Activated CD8-positive, alpha-beta T cell treated with anti-CD3 and anti-CD28 coated beads for 36 hours (primary cell): ENCODE measurements around the gene EGR4. TPM values are rescaled to one million over a fixed set of nuclear protein-coding genes. Genes with fewer than 3 reads are reported as not detected.
A peak's percentile ranks its signal among the peaks of the same experiment; 100 is the strongest.

Experiments used
- ATAC-seq: fragments of 200-7000 bp; cut with Tn5 transposase; one replicate; pipeline ENCODE4 v1.10.0; 2021; ENCODE audit warnings: mild to moderate bottlenecking, moderate library complexity
- CTCF ChIA-PET: fragments of 350-600 bp; sonication (Branson Sonifier 250); formaldehyde crosslinking; loops from one replicate; lab custom pipeline; 2021; ENCODE audit warnings: antibody characterized with exemption; lab: Charles Lee
- POLR2A ChIA-PET: fragments of 350-600 bp; sonication (Branson Sonifier 250); formaldehyde crosslinking; loops from one replicate; lab custom pipeline; 2021; ENCODE audit warnings: antibody characterized with exemption; lab: Charles Lee
- DNase-seq: peaks from one replicate; pipeline ENCODE4 v3.0.0-alpha.2; 2020
- H3K27ac Mint-ChIP-seq: one replicate; pipeline ENCODE4 v1.8.0; 2021; ENCODE audit warnings: mild to moderate bottlenecking, mixed read lengths
- H3K27me3 Mint-ChIP-seq: one replicate; pipeline ENCODE4 v1.8.0; 2021; ENCODE audit warnings: mixed read lengths
- H3K36me3 Mint-ChIP-seq: one replicate; pipeline ENCODE4 v1.8.0; 2021; ENCODE audit warnings: low read depth, mixed read lengths
- H3K4me1 Mint-ChIP-seq: one replicate; pipeline ENCODE4 v1.8.0; 2021; ENCODE audit warnings: low read depth, mixed read lengths
- H3K4me3 Mint-ChIP-seq: one replicate; pipeline ENCODE4 v1.8.0; 2021; ENCODE audit warnings: mild to moderate bottlenecking, moderate library complexity, mixed read lengths
- H3K9me3 Mint-ChIP-seq: one replicate; pipeline ENCODE4 v1.8.0; 2021; ENCODE audit warnings: mixed read lengths
- intact Hi-C: fragments of 100-400 bp; cut with micrococcal nuclease; formaldehyde crosslinking; loops from one replicate; pipeline ENCODE4 v1.10.0; 2022
- total RNA-seq, 2 experiments: library from RNA; stranded (reverse); gene quantifications; one replicate each; pipeline ENCODE4 v1.2.3, GENCODE V29; 2021
- TF ChIP-seq, protein P1 (sequence below): fragments of 200-600 bp; IDR thresholded peaks from one replicate; pipeline ENCODE4 v1.8.0; 2022; ENCODE audit warnings: antibody characterized with exemption, mild to moderate bottlenecking

EGR4 gene
- total RNA-seq, 2 experiments from 2014 or later, result 0.11 to 0.29 TPM

DNA sequence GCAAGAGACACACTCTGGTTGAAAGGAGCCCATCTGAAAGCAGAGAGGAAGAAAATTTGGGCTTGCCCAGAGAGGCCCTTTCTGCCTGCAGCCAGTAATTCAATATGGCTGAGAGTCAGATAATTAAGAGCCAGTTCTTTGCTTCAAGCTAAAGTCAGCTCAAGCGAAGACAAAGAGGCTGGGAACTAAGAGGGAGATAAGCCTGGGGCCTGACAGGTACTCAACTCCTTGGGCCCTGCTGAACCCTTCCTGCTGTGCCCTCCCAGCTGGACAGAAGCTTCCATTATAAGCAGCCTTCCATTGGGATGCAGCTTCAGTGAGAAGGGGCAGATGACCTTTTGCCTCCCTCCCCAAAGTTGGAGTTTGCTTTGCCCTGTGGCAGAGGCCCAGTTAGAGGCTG, 21.1 kb downstream of the EGR4 start:
- no peaks in the 10 kb centered on the region for H3K27me3 Mint-ChIP-seq
- no peaks in the 10 kb centered on the region for H3K9me3 Mint-ChIP-seq
- no peak for ATAC-seq
- POLR2A ChIA-PET, result interaction anchor here (0.6 to 1.1 kb wide), 5 partner anchors 8 to 36 kb away, joined by 3 to 4 read pairs (median 3); no protein-coding TSS in a partner anchor
- H3K27ac Mint-ChIP-seq, result no peak overlapping the region
- H3K4me1 Mint-ChIP-seq, result peaks cover 21% of the 10 kb centered on the region
- TF ChIP-seq, protein P1, sequence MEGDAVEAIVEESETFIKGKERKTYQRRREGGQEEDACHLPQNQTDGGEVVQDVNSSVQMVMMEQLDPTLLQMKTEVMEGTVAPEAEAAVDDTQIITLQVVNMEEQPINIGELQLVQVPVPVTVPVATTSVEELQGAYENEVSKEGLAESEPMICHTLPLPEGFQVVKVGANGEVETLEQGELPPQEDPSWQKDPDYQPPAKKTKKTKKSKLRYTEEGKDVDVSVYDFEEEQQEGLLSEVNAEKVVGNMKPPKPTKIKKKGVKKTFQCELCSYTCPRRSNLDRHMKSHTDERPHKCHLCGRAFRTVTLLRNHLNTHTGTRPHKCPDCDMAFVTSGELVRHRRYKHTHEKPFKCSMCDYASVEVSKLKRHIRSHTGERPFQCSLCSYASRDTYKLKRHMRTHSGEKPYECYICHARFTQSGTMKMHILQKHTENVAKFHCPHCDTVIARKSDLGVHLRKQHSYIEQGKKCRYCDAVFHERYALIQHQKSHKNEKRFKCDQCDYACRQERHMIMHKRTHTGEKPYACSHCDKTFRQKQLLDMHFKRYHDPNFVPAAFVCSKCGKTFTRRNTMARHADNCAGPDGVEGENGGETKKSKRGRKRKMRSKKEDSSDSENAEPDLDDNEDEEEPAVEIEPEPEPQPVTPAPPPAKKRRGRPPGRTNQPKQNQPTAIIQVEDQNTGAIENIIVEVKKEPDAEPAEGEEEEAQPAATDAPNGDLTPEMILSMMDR, result no peak
- CTCF ChIA-PET, result interaction anchor here (5.8 kb wide), 1 partner anchor 17 kb away, joined by 36 read pairs; no protein-coding TSS in a partner anchor
- intact Hi-C loops, result no loop called here
- no peak for DNase-seq
- H3K4me3 Mint-ChIP-seq, result no peak overlapping the region
- H3K36me3 Mint-ChIP-seq, result peaks cover 28% of the 10 kb centered on the region

DNA sequence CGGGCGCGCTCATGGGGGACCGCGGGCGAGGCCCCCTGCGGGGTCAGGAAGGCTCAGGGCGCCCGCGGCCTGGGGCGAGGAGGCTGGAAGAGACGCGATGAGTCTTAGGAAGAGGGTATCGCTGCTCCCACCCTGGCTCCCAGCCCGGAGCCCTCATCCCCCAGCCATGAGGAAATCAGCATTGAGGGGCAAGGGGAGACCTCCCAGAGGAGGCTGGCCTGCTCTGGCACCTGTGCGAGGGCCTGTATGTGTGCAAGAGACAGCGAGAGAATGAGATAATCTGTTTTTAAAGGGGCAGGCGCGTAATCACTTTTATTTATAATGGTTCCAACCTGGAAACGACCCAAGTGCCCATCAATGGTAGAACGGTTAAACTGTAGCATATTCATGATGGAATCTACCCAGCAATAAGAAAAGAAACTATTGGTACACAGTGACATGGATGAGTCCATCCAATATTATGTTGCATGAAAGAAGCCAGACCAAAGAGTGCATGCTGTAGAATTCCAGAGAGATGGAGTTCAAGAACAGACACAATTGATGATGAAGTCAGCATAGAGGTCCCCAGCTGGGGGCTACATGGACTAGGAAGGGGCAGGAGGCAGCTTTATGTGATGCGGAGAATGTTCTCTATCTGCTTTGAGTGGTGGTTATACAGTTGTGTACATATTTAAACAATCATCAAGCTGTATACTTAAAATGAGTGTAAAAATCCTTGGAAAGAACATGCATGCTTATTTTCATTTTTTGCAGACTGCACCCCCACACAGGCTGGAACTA, 23.5 kb downstream of the EGR4 start:
- Mint-ChIP-seq H3K27ac (no peak overlapping the region), H3K4me1 (peaks cover 26% of the 10 kb centered on the region), H3K27me3 (no peaks in the 10 kb centered on the region), H3K36me3 (peaks cover 31% of the 10 kb centered on the region), H3K9me3 (no peaks in the 10 kb centered on the region), H3K4me3 (no peak overlapping the region)
- CTCF ChIA-PET, result interaction anchor here (0.9 kb wide), 1 partner anchor 57 kb away, joined by 3 read pairs; no protein-coding TSS in a partner anchor
- peak; percentile 7 for ATAC-seq
- TF ChIP-seq, protein P1, result no peak
- POLR2A ChIA-PET, result no interaction called here
- intact Hi-C loops, result no loop called here
- DNase-seq, result no peak

GRCh38 chr2:73268830-73269685, 24.3 kb downstream of the EGR4 start:
- no peaks in the 10 kb centered on the region for H3K9me3 Mint-ChIP-seq
- intact Hi-C loops, result no loop called here
- H3K27ac Mint-ChIP-seq, result no peak overlapping the region
- TF ChIP-seq, protein P1, result no peak
- H3K36me3 Mint-ChIP-seq, result peaks cover 32% of the 10 kb centered on the region
- DNase-seq (peak; percentile 84), ATAC-seq (peak; percentile 96)
- CTCF ChIA-PET, result interaction anchor here (0.6 to 1.7 kb wide), 6 partner anchors 10 to 56 kb away, joined by 3 to 9 read pairs (median 3); partner anchors contain the start of genes EGR4 and SMYD5
- H3K4me3 Mint-ChIP-seq, result peak overlapping the region; percentile 28
- H3K4me1 Mint-ChIP-seq, result peaks cover 26% of the 10 kb centered on the region
- no peaks in the 10 kb centered on the region for H3K27me3 Mint-ChIP-seq
- POLR2A ChIA-PET, result interaction anchor here (1.0 to 1.9 kb wide), 9 partner anchors 8 to 35 kb away, joined by 3 to 12 read pairs (median 4); partner anchors contain the start of gene CCT7

DNA sequence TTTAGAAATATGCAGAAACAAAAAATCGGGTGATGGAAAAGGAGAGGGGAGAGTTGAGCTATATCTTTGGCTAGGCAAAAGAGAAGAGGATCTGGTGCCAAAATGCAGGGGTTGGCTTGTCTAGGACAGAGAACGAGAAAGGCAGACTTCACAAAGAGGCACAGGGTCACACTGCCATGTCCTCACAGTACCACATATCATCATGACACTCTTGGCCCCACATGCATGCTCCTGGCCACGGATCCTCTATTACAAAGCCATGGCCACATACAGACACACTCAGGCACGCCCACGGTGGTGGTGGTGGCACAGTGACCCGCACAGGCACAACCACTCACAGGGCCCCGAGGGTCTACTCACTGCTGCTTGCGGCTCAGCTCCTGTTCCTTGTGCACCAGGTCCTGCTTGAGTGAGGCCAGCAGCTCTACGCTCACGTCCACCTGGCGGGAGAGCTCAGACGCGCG, 24.9 kb downstream of the EGR4 start:
- H3K4me3 Mint-ChIP-seq, result peak overlapping the region; percentile 11
- H3K9me3 Mint-ChIP-seq, result no peaks in the 10 kb centered on the region
- TF ChIP-seq, protein P1, result no peak
- ChIA-PET POLR2A (interaction anchor here (0.9 to 1.9 kb wide), 10 partner anchors 8 to 34 kb away, joined by 3 to 12 read pairs (median 4); partner anchors contain the start of gene CCT7), CTCF (interaction anchor here (0.6 to 1.7 kb wide), 8 partner anchors 10 to 56 kb away, joined by 3 to 9 read pairs (median 3); partner anchors contain the start of genes EGR4 and SMYD5)
- peaks cover 31% of the 10 kb centered on the region for H3K36me3 Mint-ChIP-seq
- H3K4me1 Mint-ChIP-seq, result peaks cover 26% of the 10 kb centered on the region
- intact Hi-C loops, result no loop called here
- no peak overlapping the region for H3K27ac Mint-ChIP-seq
- no peak for ATAC-seq
- no peaks in the 10 kb centered on the region for H3K27me3 Mint-ChIP-seq
- no peak for DNase-seq
